ENCODE results near the gene ZSWIM2. TPM values are rescaled to one million over a fixed set of nuclear protein-coding genes. Genes with fewer than 3 reads are reported as not detected.
A peak's percentile ranks its signal among the peaks of the same experiment; 100 is the strongest.
"Not testable (repeated sequence)": the region's sequence is repeated elsewhere in the genome, so short reads cannot be mapped to it uniquely, and the experiment has no call there.

Gene ZSWIM2, protein sequence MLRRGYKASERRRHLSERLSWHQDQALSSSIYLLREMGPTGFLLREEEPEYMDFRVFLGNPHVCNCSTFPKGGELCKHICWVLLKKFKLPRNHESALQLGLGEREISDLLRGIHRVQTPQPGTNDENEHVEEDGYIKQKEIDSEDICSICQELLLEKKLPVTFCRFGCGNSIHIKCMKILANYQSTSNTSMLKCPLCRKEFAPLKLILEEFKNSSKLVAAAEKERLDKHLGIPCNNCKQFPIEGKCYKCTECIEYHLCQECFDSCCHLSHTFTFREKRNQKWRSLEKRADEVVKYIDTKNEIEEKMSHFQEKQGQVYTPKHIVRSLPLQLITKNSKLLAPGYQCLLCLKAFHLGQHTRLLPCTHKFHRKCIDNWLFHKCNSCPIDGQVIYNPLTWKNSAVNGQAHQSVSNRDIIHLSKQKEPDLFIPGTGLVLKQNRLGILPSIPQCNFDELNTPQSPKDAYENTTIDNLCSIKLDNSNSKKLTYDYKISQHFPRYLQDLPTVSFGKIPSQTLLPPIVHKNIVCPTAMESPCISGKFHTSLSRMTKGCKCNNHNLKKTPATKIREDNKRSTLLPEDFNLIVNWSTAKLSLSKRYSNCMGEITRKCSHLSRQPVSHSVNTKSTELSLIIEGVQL
- total RNA-seq (not detected in 2 replicates), polyA plus RNA-seq (not detected in 2 replicates)

DNA sequence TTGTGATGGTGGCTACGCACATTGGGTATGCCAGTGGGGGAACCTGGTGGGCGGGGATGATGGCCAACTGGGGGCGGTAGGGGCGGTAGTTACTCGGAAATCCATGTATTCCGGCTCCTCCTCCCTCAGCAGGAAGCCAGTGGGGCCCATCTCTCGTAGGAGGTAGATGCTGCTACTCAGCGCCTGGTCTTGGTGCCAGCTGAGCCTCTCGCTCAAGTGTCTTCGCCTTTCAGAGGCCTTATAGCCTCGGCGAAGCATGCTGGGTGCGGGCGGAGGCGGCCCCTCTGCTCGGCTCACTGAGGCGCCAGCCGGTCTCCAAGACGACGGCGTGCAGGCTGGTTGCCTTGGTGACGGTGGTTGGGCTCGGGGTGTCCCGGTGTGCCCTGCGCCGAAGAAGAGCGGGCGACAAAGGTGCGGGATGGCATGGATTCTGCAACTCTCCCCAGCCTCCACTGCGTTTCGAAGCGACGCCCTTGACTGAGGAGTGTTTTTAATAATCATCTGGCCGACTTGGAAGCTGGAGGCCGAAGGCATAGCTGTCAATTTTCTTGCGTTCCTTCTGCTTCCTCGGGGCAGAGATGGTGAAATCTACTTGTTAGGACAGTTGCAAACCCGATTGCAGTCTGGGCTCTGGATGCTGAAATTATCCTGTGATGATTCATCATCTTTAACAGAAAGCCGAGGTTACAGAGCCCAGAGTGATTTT lies at the start of gene ZSWIM2:
TSS of gene ZSWIM2 (minus strand) at position 298 of the 706 bp plus-strand sequence. CDS start at position 258, 40 bp downstream.
- TF ChIP-seq, protein P1, sequence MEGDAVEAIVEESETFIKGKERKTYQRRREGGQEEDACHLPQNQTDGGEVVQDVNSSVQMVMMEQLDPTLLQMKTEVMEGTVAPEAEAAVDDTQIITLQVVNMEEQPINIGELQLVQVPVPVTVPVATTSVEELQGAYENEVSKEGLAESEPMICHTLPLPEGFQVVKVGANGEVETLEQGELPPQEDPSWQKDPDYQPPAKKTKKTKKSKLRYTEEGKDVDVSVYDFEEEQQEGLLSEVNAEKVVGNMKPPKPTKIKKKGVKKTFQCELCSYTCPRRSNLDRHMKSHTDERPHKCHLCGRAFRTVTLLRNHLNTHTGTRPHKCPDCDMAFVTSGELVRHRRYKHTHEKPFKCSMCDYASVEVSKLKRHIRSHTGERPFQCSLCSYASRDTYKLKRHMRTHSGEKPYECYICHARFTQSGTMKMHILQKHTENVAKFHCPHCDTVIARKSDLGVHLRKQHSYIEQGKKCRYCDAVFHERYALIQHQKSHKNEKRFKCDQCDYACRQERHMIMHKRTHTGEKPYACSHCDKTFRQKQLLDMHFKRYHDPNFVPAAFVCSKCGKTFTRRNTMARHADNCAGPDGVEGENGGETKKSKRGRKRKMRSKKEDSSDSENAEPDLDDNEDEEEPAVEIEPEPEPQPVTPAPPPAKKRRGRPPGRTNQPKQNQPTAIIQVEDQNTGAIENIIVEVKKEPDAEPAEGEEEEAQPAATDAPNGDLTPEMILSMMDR (IDR thresholded peaks at IDR 0.05; ENCODE audit: low read depth, low read length): no peak
- Histone ChIP-seq H3K27ac (no peak within 1 kb of the TSS), H3K36me3 (no peaks in the 10 kb centered on the region), H3K27me3 (no peaks in the 10 kb centered on the region), H3K4me3 (peak within 1 kb of the TSS; percentile 43), H3K4me1 (ENCODE audit: low read depth) (peaks cover 4% of the 10 kb centered on the region), H3K9me3 (ENCODE audit: low read depth) (no peaks in the 10 kb centered on the region)
- DNase-seq (ENCODE audit: low read depth in 1 of 2, low spot score in 1 of 2): peak; percentile 83 to 94

DNA sequence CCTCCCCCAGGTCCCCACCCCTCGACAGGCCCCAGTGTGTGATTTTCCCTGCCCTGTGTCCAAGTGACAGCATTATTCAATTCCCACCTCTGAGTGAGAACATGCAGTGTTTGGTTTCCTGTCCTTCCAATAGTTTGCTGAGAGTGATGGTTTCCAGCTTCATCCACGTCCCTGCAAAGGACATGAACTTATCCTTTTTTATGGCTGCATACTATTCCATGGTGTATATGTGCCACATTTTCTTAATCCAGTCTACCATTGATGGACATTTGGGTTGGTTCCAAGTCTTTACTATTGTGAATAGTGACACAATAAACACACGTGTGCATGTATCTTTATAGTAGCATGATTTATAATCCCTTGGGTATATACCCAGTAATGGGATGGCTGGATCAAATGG lies 47.2 kb upstream of the ZSWIM2 start:
- not testable (repeated sequence) for H3K9me3 ChIP-seq (ENCODE audit: low read depth); H3K36me3 ChIP-seq; H3K4me1 ChIP-seq (ENCODE audit: low read depth); H3K27ac ChIP-seq; H3K4me3 ChIP-seq; DNase-seq (ENCODE audit: low read depth in 1 of 2, low spot score in 1 of 2); H3K27me3 ChIP-seq

DNA sequence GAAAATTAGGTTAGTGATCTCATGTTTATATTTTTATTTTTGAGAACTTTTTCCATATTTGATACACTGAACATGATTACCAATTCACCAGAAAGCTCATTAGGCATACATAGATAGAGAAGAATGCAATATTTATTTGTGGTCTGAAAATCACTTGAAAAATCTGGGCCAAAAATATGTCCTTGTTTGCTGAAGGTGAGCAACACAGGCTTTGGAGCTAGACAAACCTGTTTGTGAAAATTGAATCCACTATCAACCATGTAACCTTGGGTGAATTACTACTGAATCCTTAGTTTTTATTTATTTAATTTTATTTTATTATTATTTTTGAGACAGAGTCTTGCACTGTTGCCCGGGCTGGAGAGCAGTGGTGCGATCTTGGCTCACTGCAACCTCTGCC lies 46.5 kb upstream of the ZSWIM2 start:
- H3K4me3 ChIP-seq: no peak overlapping the region
- no peaks in the 10 kb centered on the region for H3K27me3 ChIP-seq
- no peaks in the 10 kb centered on the region for H3K36me3 ChIP-seq
- no peak for DNase-seq (ENCODE audit: low read depth in 1 of 2, low spot score in 1 of 2)
- H3K27ac ChIP-seq: no peak overlapping the region
- TF ChIP-seq, protein P1 (IDR thresholded peaks at IDR 0.05; ENCODE audit: low read depth, low read length): no peak
- no peaks in the 10 kb centered on the region for H3K4me1 ChIP-seq (ENCODE audit: low read depth)
- no peaks in the 10 kb centered on the region for H3K9me3 ChIP-seq (ENCODE audit: low read depth)

DNA sequence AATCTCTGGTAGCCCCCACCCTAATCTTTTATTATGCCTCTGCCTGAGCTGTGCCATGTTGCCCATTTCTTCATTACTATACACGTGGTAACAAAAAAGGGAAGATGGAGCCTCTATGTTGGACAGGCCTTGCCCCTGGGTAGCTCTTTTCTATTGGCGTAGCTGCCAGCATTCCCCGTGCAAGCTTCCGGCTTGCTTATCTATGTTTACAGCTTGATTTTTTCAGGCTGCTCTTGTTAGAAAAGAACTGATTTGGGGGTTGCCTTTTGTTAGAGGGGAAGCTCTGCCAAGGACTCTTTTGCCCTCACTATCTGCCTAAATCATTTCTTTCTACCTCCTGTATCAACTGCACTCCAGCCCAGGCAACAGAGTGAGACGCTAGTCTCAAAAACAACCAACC lies 45.5 kb upstream of the ZSWIM2 start:
- no peak overlapping the region for H3K4me3 ChIP-seq
- H3K36me3 ChIP-seq: no peaks in the 10 kb centered on the region
- H3K4me1 ChIP-seq (ENCODE audit: low read depth): no peaks in the 10 kb centered on the region
- no peak for DNase-seq (ENCODE audit: low read depth in 1 of 2, low spot score in 1 of 2)
- no peaks in the 10 kb centered on the region for H3K9me3 ChIP-seq (ENCODE audit: low read depth)
- H3K27me3 ChIP-seq: no peaks in the 10 kb centered on the region
- TF ChIP-seq, protein P1 (IDR thresholded peaks at IDR 0.05; ENCODE audit: low read depth, low read length): no peak
- no peak overlapping the region for H3K27ac ChIP-seq

DNA sequence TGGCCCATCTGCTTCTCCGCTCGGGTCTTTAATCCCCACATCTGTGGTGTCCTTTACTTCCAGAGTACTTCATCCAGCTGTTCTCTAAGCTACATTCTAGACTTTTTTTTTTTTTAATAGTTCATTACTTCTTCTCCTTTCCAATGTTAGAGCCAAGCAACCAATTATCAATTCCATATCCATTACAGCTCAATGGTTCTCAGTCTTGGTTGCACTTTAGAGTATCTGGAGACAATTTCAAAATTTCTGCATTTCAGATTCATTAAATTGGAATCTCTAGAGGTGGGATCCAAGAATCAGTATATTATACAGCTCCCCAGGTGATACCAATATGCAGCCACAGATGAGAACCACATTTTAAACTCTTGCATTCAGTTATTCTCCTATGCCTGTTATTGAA lies 43.9 kb upstream of the ZSWIM2 start:
- no peak for DNase-seq (ENCODE audit: low read depth in 1 of 2, low spot score in 1 of 2)
- H3K36me3 ChIP-seq: no peaks in the 10 kb centered on the region
- no peak overlapping the region for H3K27ac ChIP-seq
- no peaks in the 10 kb centered on the region for H3K4me1 ChIP-seq (ENCODE audit: low read depth)
- no peaks in the 10 kb centered on the region for H3K27me3 ChIP-seq
- TF ChIP-seq, protein P1 (IDR thresholded peaks at IDR 0.05; ENCODE audit: low read depth, low read length): no peak
- H3K9me3 ChIP-seq (ENCODE audit: low read depth): no peaks in the 10 kb centered on the region
- H3K4me3 ChIP-seq: no peak overlapping the region
